Skeletal muscle satellite cell (primary cell): ENCODE results near the gene ABLIM2.

Source experiments
- H3K27me3 ChIP-seq: 2 replicates; pipeline ENCODE4 v1.7.0; 2013; ENCODE audit warnings: low read length; ENCODE audit not compliant: control insufficient read depth, insufficient read depth
- H3K36me3 ChIP-seq: 2 replicates; pipeline ENCODE4 v1.7.0; 2013; ENCODE audit warnings: mild to moderate bottlenecking, control low read depth, low read length; ENCODE audit not compliant: insufficient read depth
- H3K4me1 ChIP-seq: 2 replicates; pipeline ENCODE4 v1.7.0; 2013; ENCODE audit warnings: low read length; ENCODE audit not compliant: control insufficient read depth, insufficient read depth
- H3K4me2 ChIP-seq: 2 replicates; pipeline ENCODE4 v1.7.0; 2013; ENCODE audit warnings: mild to moderate bottlenecking, low read length
- H3K4me3 ChIP-seq: 2 replicates; pipeline ENCODE4 v1.7.0; 2013; ENCODE audit warnings: low read length
- H3K9ac ChIP-seq: 2 replicates; pipeline ENCODE4 v1.7.0; 2013; ENCODE audit warnings: mild to moderate bottlenecking, low read depth, low read length, moderate library complexity
- H3K9me3 ChIP-seq: replicated peaks from 2 replicates; pipeline ENCODE4 v1.7.0; 2013; ENCODE audit warnings: mild to moderate bottlenecking, control low read depth, low read length

Gene ABLIM2

DNA sequence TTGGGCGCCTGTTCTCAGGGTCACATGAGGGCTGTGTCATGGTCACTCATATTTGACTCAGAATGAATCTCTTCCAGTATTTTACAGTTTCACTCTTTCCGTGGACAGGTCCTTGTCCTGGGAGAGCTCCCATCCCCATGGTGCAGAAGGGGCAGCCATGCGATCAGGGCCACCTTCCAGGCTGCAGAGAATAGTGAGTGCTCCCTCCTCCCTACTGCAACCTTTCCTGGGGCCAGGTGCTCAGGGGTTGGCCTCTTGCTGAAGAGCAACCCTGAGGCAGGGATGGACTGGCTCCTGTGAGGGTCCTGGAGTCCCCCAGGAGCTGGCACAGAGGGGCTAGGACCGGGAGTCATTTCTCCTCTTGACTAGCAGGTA lies 108.4 kb downstream of the ABLIM2 start:
- H3K9me3 ChIP-seq: no peaks in the 10 kb centered on the region
- H3K27me3 ChIP-seq: peaks cover 35% of the 10 kb centered on the region
- no peak overlapping the region for H3K4me2 ChIP-seq
- no peaks in the 10 kb centered on the region for H3K4me1 ChIP-seq
- no peak overlapping the region for H3K9ac ChIP-seq
- H3K36me3 ChIP-seq: no peaks in the 10 kb centered on the region
- no peak overlapping the region for H3K4me3 ChIP-seq

- H3K4me1 ChIP-seq: no peaks in the 10 kb centered on the region
- H3K4me3 ChIP-seq: no peak overlapping the region
- no peak overlapping the region for H3K9ac ChIP-seq
- no peak overlapping the region for H3K4me2 ChIP-seq
- peaks cover 35% of the 10 kb centered on the region for H3K27me3 ChIP-seq
- H3K36me3 ChIP-seq: no peaks in the 10 kb centered on the region
- no peaks in the 10 kb centered on the region for H3K9me3 ChIP-seq
Observed at GRCh38 chr4:8048856-8049676, 109.5 kb downstream of the ABLIM2 start.

DNA sequence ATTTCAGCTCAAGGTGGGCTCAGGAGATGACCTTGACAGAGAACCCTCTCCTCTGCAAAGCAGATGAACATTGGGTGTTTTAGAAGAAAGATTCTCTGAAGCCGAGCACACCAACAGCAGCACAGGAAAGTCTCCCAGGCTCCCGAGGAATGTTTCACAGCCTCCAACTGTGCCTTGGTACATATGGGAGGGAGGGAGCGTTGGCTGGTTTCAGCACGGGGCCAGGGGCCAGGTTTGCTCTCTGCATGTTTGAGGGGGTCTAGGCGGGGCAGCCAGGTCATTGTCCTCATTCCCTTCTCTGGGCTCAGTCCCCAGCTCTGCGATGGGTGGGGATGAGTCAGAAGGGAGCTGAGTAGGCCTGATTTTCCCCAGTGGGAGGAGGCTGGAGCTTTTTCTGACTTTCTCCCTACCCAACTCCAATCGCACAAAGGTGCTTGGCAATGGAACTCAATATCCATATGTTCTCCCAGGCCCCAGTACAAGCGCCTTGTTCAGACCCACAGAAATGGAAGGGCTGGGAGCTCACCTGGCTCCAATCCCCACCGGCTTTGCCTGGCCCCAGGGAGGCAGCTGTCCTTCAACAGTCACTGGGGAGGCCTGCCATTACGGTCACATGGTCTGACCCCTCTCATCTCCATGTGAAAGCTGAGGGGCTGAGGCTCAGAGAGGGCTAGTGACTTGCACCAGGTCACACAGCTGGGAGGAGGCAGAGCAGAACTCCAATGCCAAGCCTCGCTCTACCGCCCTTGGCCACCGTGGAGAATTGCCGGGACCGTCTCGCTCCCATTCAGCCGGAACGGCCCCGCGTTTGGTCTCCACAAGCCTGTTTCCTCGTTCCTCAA lies 110.6 kb downstream of the ABLIM2 start:
- H3K9ac ChIP-seq: no peak overlapping the region
- peaks cover 35% of the 10 kb centered on the region for H3K27me3 ChIP-seq
- H3K4me3 ChIP-seq: no peak overlapping the region
- no peaks in the 10 kb centered on the region for H3K9me3 ChIP-seq
- no peaks in the 10 kb centered on the region for H3K36me3 ChIP-seq
- no peaks in the 10 kb centered on the region for H3K4me1 ChIP-seq
- H3K4me2 ChIP-seq: no peak overlapping the region

DNA sequence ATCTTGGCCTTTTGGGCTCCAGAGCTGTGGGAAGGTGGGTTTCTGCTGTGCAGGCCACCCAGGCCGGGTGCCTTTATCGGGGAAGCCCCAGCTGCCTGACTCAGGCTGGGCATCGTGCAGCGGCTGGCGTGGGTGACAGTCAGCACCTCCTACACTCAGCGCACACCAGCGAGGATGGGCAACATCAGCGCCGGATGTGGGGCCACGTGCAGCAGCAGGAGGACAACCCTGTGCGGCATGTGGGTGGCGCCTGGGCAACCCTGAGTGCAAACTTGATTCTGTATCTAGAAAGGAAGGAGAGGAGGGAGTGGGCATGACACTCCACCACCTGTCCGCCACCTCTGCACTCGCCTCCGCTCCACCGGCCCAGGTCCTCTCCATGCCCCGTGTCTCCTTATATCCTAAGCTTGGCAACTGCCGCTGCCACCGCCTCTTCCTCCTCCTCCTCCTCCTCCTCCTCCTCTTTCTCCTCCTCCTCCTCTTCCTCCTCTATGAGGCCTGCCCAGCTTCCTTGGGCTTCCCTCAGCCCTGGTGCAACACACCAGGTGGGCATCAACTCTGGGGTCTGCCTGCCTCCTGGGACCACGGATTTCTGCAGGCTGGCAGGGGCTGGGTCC lies 111.6 kb downstream of the ABLIM2 start:
- Histone ChIP-seq H3K4me2 (no peak overlapping the region), H3K27me3 (peaks cover 35% of the 10 kb centered on the region), H3K4me1 (no peaks in the 10 kb centered on the region), H3K9me3 (no peaks in the 10 kb centered on the region), H3K4me3 (no peak overlapping the region), H3K9ac (no peak overlapping the region), H3K36me3 (no peaks in the 10 kb centered on the region)

DNA sequence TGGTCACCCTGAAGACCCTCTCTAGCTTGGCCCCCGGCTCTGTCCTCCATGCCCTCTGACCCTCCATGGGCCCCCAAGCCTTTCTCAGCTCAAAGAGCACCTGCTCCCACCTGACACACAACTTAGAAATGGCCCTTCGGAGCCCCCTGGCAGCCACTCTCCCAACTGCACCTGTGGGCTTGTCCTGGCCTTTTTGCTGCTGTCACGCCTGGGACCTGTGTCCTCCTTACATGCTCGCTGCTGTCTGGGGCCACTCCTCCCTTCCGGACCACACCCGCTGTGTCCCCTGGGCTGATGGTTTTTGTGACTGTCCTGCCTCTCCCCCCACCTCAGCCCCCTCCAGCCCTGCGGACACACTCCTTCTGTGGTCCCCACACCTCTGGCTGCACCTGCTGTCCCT lies 112.7 kb downstream of the ABLIM2 start:
- peaks cover 34% of the 10 kb centered on the region for H3K27me3 ChIP-seq
- no peaks in the 10 kb centered on the region for H3K9me3 ChIP-seq
- no peak overlapping the region for H3K4me3 ChIP-seq

GRCh38 chr4:8044699-8045098 lies 113.9 kb downstream of the ABLIM2 start:
- Histone ChIP-seq H3K4me2 (no peak overlapping the region), H3K4me1 (no peaks in the 10 kb centered on the region), H3K4me3 (no peak overlapping the region), H3K9ac (no peak overlapping the region), H3K9me3 (no peaks in the 10 kb centered on the region), H3K27me3 (peaks cover 25% of the 10 kb centered on the region), H3K36me3 (no peaks in the 10 kb centered on the region)

More for the DNA sequence above, 112.7 kb downstream of the ABLIM2 start:
- Histone ChIP-seq H3K4me1 (no peaks in the 10 kb centered on the region), H3K36me3 (no peaks in the 10 kb centered on the region), H3K9ac (no peak overlapping the region), H3K4me2 (no peak overlapping the region)

DNA sequence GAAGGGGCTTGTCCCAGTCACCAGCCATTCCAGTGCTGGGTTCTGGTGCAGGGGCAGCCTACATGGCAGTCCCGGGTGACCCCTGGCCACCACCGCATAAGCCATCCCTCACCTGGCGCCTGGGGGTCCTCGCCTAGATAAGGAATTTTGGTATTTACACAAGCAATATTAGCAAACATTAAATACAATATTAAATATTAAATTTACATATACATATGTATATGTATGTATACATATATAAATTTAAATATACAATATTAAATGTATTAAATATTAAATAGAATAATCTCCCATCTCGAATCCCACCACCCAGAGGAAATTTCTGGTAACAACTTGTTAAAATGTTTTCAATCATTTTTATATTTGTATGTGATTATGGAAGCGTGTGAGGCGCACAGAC lies 114.4 kb downstream of the ABLIM2 start:
- Histone ChIP-seq H3K4me1 (no peaks in the 10 kb centered on the region), H3K27me3 (peaks cover 29% of the 10 kb centered on the region), H3K4me2 (no peak overlapping the region), H3K36me3 (no peaks in the 10 kb centered on the region), H3K9me3 (no peaks in the 10 kb centered on the region), H3K9ac (no peak overlapping the region), H3K4me3 (no peak overlapping the region)

- Histone ChIP-seq H3K9ac (no peak overlapping the region), H3K27me3 (peaks cover 31% of the 10 kb centered on the region), H3K9me3 (no peaks in the 10 kb centered on the region), H3K4me2 (no peak overlapping the region), H3K36me3 (no peaks in the 10 kb centered on the region), H3K4me1 (no peaks in the 10 kb centered on the region), H3K4me3 (no peak overlapping the region)
Observed at GRCh38 chr4:8043596-8043995, 115.0 kb downstream of the ABLIM2 start.

DNA sequence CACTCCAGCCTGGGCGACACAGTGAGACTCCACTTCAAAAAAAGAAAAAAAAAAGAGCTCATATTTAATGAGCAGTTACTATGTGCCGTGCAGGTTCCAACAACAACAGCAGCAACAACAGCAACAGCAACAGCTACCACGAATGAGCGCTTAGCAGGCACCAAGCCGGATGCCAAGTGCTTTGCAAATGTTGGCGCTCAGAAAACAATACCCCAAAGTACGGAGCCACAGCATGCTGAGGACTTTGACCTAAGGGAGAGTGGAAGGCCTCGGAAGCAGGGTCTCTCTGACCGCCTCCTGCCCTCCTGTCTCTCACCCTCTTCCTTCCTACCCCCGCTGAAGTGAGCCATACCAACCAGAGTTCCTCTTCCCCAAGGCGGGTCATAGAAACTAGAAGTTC lies 116.7 kb downstream of the ABLIM2 start:
- Histone ChIP-seq H3K27me3 (peaks cover 18% of the 10 kb centered on the region), H3K4me1 (no peaks in the 10 kb centered on the region), H3K4me3 (no peak overlapping the region), H3K9me3 (no peaks in the 10 kb centered on the region), H3K4me2 (no peak overlapping the region), H3K36me3 (no peaks in the 10 kb centered on the region), H3K9ac (no peak overlapping the region)

GRCh38 chr4:8041172-8041571 lies 117.4 kb downstream of the ABLIM2 start:
- Histone ChIP-seq H3K4me2 (no peak overlapping the region), H3K27me3 (peaks cover 16% of the 10 kb centered on the region), H3K9me3 (no peaks in the 10 kb centered on the region), H3K4me3 (no peak overlapping the region), H3K36me3 (no peaks in the 10 kb centered on the region), H3K4me1 (no peaks in the 10 kb centered on the region), H3K9ac (no peak overlapping the region)

DNA sequence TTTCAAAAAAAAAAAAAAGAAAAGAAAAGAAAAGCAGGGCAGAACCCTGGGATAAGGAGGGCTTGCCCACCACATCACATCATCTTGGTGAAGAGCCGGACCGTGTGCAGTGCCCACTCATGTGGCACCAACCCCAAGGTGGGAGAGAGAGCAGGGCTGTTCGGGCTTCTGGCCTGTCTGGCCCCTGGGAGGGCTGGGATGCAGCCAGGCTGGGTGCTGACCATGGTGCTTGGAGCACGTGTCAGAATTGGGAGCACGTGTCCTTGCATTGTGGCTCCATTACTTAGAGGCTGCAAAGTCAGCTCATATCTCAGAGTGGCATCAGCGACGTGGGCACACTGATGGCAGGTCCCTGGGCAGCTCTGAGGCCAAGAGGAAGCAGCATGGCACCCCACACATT lies 118.0 kb downstream of the ABLIM2 start:
- no peak overlapping the region for H3K9ac ChIP-seq
- no peak overlapping the region for H3K4me3 ChIP-seq
- no peaks in the 10 kb centered on the region for H3K4me1 ChIP-seq
- peaks cover 10% of the 10 kb centered on the region for H3K27me3 ChIP-seq
- H3K4me2 ChIP-seq: no peak overlapping the region
- no peaks in the 10 kb centered on the region for H3K36me3 ChIP-seq
- no peaks in the 10 kb centered on the region for H3K9me3 ChIP-seq
